Osteoblast (primary cell): ENCODE measurements around the gene SESN1. TPM values are rescaled to one million over a fixed set of nuclear protein-coding genes. Genes with fewer than 3 reads are reported as not detected.

Experiments used
- DNase-seq: peaks from one replicate; pipeline ENCODE4 v3.0.0; 2011; ENCODE audit warnings: low spot score, mixed read lengths; ENCODE audit not compliant: insufficient read length; ENCODE audit errors: missing footprints
- H2AFZ ChIP-seq: 2 replicates; pipeline ENCODE4 v1.6.0; 2011; ENCODE audit warnings: mild to moderate bottlenecking, low read length
- H3K27ac ChIP-seq: 2 replicates; pipeline ENCODE4 v1.5.1; 2011; ENCODE audit warnings: mild to moderate bottlenecking, low read depth, low read length, moderate library complexity
- H3K27me3 ChIP-seq: 2 replicates; pipeline ENCODE4 v1.6.0; 2012; ENCODE audit warnings: mild to moderate bottlenecking, control low read depth, inconsistent platforms, low read length, moderate library complexity; ENCODE audit not compliant: insufficient read depth
- H3K36me3 ChIP-seq: 2 replicates; pipeline ENCODE4 v1.5.1; 2011; ENCODE audit warnings: mild to moderate bottlenecking, low read length, control low read depth, moderate library complexity; ENCODE audit not compliant: insufficient read depth
- H3K4me1 ChIP-seq: 2 replicates; pipeline ENCODE4 v1.5.1; 2011; ENCODE audit warnings: mild to moderate bottlenecking, low read length, control low read depth, moderate library complexity; ENCODE audit not compliant: insufficient read depth
- H3K4me2 ChIP-seq: 2 replicates; pipeline ENCODE4 v1.6.0; 2011; ENCODE audit warnings: mild to moderate bottlenecking, low read length; ENCODE audit not compliant: insufficient read depth
- H3K4me3 ChIP-seq: fragments of 200-600 bp; sonication (generic); 3 replicates; pipeline ENCODE4 v1.5.1; 2012; ENCODE audit warnings: mild to moderate bottlenecking, low read length, inconsistent platforms; ENCODE audit not compliant: insufficient read depth
- H3K79me2 ChIP-seq: 2 replicates; pipeline ENCODE4 v1.6.0; 2012; ENCODE audit warnings: mild to moderate bottlenecking, low read length, control low read depth, inconsistent platforms; ENCODE audit not compliant: insufficient read depth
- H3K9me3 ChIP-seq: 2 replicates; pipeline ENCODE4 v1.5.1; 2011; ENCODE audit warnings: low read depth, low read length, control low read depth
- H4K20me1 ChIP-seq: 2 replicates; pipeline ENCODE4 v1.6.0; 2012; ENCODE audit warnings: mild to moderate bottlenecking, low read length, control low read depth; ENCODE audit not compliant: insufficient read depth
- total RNA-seq: library from RNA; depleted of rRNA; stranded (reverse); fragments of >200 nt; gene quantifications from 2 replicates; pipeline ENCODE4 v1.2.3, GENCODE V29; 2012
- TF ChIP-seq, protein P1 (sequence below): IDR thresholded peaks from 2 replicates; pipeline ENCODE4 v1.5.1; 2011; ENCODE audit warnings: mild to moderate bottlenecking, low read depth, low read length, moderate library complexity; ENCODE audit errors: extremely low read depth

The SESN1 gene
- total RNA-seq, 1 donor: 26.1 TPM

- Histone ChIP-seq H4K20me1 (no peaks in the 10 kb centered on the region), H3K79me2 (no peaks in the 10 kb centered on the region), H3K4me1 (peaks cover 36% of the 10 kb centered on the region), H3K27ac (no peak overlapping the region), H3K9me3 (no peaks in the 10 kb centered on the region), H3K36me3 (no peaks in the 10 kb centered on the region), H3K27me3 (no peaks in the 10 kb centered on the region), H3K4me2 (no peak overlapping the region), H3K4me3 (no peak overlapping the region), H2AFZ (no peak overlapping the region)
- TF ChIP-seq, protein P1, sequence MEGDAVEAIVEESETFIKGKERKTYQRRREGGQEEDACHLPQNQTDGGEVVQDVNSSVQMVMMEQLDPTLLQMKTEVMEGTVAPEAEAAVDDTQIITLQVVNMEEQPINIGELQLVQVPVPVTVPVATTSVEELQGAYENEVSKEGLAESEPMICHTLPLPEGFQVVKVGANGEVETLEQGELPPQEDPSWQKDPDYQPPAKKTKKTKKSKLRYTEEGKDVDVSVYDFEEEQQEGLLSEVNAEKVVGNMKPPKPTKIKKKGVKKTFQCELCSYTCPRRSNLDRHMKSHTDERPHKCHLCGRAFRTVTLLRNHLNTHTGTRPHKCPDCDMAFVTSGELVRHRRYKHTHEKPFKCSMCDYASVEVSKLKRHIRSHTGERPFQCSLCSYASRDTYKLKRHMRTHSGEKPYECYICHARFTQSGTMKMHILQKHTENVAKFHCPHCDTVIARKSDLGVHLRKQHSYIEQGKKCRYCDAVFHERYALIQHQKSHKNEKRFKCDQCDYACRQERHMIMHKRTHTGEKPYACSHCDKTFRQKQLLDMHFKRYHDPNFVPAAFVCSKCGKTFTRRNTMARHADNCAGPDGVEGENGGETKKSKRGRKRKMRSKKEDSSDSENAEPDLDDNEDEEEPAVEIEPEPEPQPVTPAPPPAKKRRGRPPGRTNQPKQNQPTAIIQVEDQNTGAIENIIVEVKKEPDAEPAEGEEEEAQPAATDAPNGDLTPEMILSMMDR: no peak
- no peak for DNase-seq
These were observed 151.8 kb downstream of the SESN1 start for GRCh38 chr6:108942556-108943492.

- Histone ChIP-seq H3K27me3 (no peaks in the 10 kb centered on the region), H3K4me2 (no peak overlapping the region), H3K4me3 (no peak overlapping the region), H3K79me2 (no peaks in the 10 kb centered on the region), H3K4me1 (peaks cover 30% of the 10 kb centered on the region), H4K20me1 (no peaks in the 10 kb centered on the region), H2AFZ (no peak overlapping the region), H3K9me3 (no peaks in the 10 kb centered on the region), H3K27ac (no peak overlapping the region), H3K36me3 (no peaks in the 10 kb centered on the region)
- TF ChIP-seq, protein P1: no peak
- no peak for DNase-seq
These were observed 152.8 kb downstream of the SESN1 start for GRCh38 chr6:108941859-108942258.

DNA sequence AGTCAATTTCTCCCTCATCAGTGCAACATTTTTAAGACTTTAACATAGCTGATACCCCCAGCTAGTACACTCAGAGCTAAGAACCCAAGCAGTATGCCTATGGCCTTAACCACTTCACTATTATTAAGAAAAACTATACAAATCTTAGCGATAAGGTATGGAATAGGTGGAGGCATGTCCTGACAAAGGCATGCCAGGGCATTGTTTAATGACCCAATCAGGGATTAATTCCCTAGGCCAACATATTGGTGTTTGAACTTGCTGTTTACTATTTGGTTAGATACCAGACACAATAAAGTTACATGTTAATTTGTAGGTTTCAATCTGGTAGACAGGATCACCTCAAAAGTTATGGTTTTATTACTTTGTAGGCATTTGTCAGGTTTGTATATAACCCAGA lies 153.4 kb downstream of the SESN1 start:
- H3K36me3 ChIP-seq: no peaks in the 10 kb centered on the region
- DNase-seq: no peak
- no peak overlapping the region for H3K4me2 ChIP-seq
- no peaks in the 10 kb centered on the region for H3K79me2 ChIP-seq
- TF ChIP-seq, protein P1: no peak
- no peaks in the 10 kb centered on the region for H4K20me1 ChIP-seq
- no peaks in the 10 kb centered on the region for H3K9me3 ChIP-seq
- H3K27ac ChIP-seq: no peak overlapping the region
- H3K4me3 ChIP-seq: no peak overlapping the region
- H2AFZ ChIP-seq: no peak overlapping the region
- peaks cover 24% of the 10 kb centered on the region for H3K4me1 ChIP-seq
- no peaks in the 10 kb centered on the region for H3K27me3 ChIP-seq

DNA sequence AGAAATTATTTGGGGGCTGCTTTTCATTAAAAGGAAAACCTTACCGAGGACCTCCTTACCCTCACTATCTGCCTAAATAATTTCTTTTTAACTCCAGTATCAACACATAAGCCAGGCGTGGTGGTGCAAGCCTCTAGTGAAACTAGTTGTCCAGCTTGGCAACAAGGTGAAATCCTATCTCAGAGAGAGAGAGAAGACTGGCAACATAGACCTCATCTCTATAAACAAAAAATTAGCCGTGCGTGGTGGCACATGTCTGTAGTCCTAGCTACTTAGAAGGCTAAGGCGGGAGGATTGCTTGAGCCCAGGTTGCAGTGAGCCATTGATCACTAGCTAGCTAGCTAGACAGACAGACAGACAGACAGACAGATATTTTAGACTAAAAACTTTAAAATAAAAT lies 153.9 kb downstream of the SESN1 start:
- Histone ChIP-seq H3K79me2 (no peaks in the 10 kb centered on the region), H4K20me1 (no peaks in the 10 kb centered on the region), H3K27me3 (no peaks in the 10 kb centered on the region), H3K4me3 (no peak overlapping the region), H3K36me3 (no peaks in the 10 kb centered on the region), H3K4me1 (peaks cover 19% of the 10 kb centered on the region), H3K4me2 (no peak overlapping the region), H2AFZ (no peak overlapping the region), H3K27ac (no peak overlapping the region), H3K9me3 (no peaks in the 10 kb centered on the region)
- no peak for DNase-seq
- TF ChIP-seq, protein P1: no peak
